SK-N-MC (cell line): ENCODE measurements around the gene PTPRN2.

Experiments used
- DNase-seq: peaks from one replicate; pipeline ENCODE4 v3.0.0-alpha.2; 2011; ENCODE audit warnings: low read depth, low spot score
- H3K27ac ChIP-seq: fragments of 200-600 bp; sonication (generic); 2 replicates; pipeline ENCODE4 v1.5.1; 2016; ENCODE audit warnings: mixed run types
- H3K36me3 ChIP-seq: fragments of 200-600 bp; sonication (generic); 2 replicates; pipeline ENCODE4 v1.6.1; 2017; ENCODE audit warnings: antibody characterized with exemption, low read length, mixed read lengths; ENCODE audit not compliant: insufficient read depth
- H3K4me3 ChIP-seq: fragments of 200-600 bp; sonication (generic); 2 replicates; pipeline ENCODE4 v1.5.1; 2016
- H3K9ac ChIP-seq: fragments of 200-600 bp; sonication (generic); 2 replicates; pipeline ENCODE4 v1.8.0; 2017; ENCODE audit warnings: mixed run types, mixed read lengths; ENCODE audit not compliant: insufficient read length
- H3K9me3 ChIP-seq: fragments of 200-600 bp; sonication (generic); 2 replicates; pipeline ENCODE4 v1.6.1; 2017; ENCODE audit warnings: low read depth, mild to moderate bottlenecking, antibody characterized with exemption, low read length, moderate library complexity, mixed read lengths
- EZH2 ChIP-seq: fragments of 200-600 bp; sonication (generic); IDR thresholded peaks from one replicate; pipeline ENCODE4 v1.6.1; 2017; ENCODE audit warnings: antibody characterized with exemption
- FOXP2 ChIP-seq: optimal IDR thresholded peaks from 2 replicates; pipeline ENCODE3; 2011; ENCODE audit warnings: mild to moderate bottlenecking, moderate library complexity; ENCODE audit not compliant: insufficient read depth; ENCODE audit errors: extremely low read length, control extremely low read depth
- POLR2AphosphoS5 ChIP-seq: IDR thresholded peaks from 2 replicates; pipeline ENCODE4 v1.6.1; 2012; ENCODE audit warnings: mild to moderate bottlenecking, low read depth, low read length, borderline replicate concordance

Gene PTPRN2

GRCh38 chr7:157532068-157532467 is 1055.6 kb downstream of the PTPRN2 start:
- Histone ChIP-seq H3K4me3 (no peak overlapping the region), H3K36me3 (no peaks in the 10 kb centered on the region), H3K9ac (no peak overlapping the region), H3K27ac (no peak overlapping the region), H3K9me3 (no peaks in the 10 kb centered on the region; the same call in 1 of the 2 replicates)
- TF ChIP-seq POLR2AphosphoS5: no peak
- no peak for TF ChIP-seq FOXP2
- DNase-seq: no peak

- Histone ChIP-seq H3K27ac (no peak overlapping the region), H3K4me3 (no peak overlapping the region), H3K36me3 (no peaks in the 10 kb centered on the region), H3K9ac (no peak overlapping the region), H3K9me3 (no peaks in the 10 kb centered on the region; the same call in 1 of the 2 replicates)
- no peak for TF ChIP-seq FOXP2
- TF ChIP-seq EZH2: no peak
- no peak for TF ChIP-seq POLR2AphosphoS5
- no peak for DNase-seq
Observed at GRCh38 chr7:157529768-157530560, 1057.7 kb downstream of the PTPRN2 start.

GRCh38 chr7:157528785-157529341 is 1058.8 kb downstream of the PTPRN2 start:
- H3K4me3 ChIP-seq: no peak overlapping the region
- H3K27ac ChIP-seq: no peak overlapping the region
- no peak for TF ChIP-seq FOXP2
- no peak for TF ChIP-seq POLR2AphosphoS5
- no peak for TF ChIP-seq EZH2
- no peaks in the 10 kb centered on the region; the same call in 1 of the 2 replicates for H3K9me3 ChIP-seq
- H3K36me3 ChIP-seq: no peaks in the 10 kb centered on the region
- no peak overlapping the region for H3K9ac ChIP-seq
- no peak for DNase-seq

GRCh38 chr7:157527686-157528085 is 1059.9 kb downstream of the PTPRN2 start:
- Histone ChIP-seq H3K4me3 (no peak overlapping the region), H3K27ac (no peak overlapping the region), H3K9ac (no peak overlapping the region), H3K9me3 (no peaks in the 10 kb centered on the region; the same call in 1 of the 2 replicates), H3K36me3 (no peaks in the 10 kb centered on the region)
- DNase-seq: no peak
- TF ChIP-seq POLR2AphosphoS5 (no peak), EZH2 (no peak), FOXP2 (no peak)

DNA sequence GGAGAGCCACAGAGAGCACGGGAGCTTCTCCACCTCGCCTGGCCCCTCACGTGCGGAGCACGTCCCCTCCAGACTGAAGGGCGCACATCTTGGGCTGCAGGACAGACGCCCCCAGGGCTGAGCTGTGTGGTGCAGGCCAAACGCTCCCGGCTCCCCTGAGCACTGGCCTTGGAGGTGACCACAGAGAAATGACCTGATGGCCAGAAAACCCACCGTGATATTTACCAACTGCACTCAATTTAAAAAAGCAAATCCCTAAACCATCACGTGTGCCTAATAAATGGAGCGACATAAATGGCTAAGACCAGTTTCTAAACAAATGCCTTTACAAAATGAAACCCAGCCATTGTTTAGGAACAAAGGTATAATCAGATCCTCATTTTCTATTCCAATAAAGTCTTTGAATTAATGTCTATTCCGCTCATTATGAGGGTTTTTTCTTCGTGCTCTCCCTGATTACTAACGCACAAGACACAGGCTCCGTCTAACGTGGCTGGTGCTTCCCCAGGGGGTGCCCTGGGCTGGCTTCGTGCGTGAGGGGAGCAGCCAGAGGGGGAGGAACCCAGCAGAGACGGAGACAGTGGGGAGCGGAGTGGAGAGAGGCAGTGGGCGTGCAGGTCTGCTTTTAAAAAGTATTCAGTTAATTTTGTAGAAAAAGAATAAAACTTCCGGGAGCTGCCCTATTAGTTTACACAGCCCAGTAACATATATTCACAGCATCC is 1060.5 kb downstream of the PTPRN2 start:
- TF ChIP-seq EZH2: no peak
- no peak overlapping the region for H3K4me3 ChIP-seq
- no peak for DNase-seq
- no peaks in the 10 kb centered on the region for H3K9me3 ChIP-seq
- no peak overlapping the region for H3K9ac ChIP-seq
- H3K27ac ChIP-seq: no peak overlapping the region
- H3K36me3 ChIP-seq: no peaks in the 10 kb centered on the region

DNA sequence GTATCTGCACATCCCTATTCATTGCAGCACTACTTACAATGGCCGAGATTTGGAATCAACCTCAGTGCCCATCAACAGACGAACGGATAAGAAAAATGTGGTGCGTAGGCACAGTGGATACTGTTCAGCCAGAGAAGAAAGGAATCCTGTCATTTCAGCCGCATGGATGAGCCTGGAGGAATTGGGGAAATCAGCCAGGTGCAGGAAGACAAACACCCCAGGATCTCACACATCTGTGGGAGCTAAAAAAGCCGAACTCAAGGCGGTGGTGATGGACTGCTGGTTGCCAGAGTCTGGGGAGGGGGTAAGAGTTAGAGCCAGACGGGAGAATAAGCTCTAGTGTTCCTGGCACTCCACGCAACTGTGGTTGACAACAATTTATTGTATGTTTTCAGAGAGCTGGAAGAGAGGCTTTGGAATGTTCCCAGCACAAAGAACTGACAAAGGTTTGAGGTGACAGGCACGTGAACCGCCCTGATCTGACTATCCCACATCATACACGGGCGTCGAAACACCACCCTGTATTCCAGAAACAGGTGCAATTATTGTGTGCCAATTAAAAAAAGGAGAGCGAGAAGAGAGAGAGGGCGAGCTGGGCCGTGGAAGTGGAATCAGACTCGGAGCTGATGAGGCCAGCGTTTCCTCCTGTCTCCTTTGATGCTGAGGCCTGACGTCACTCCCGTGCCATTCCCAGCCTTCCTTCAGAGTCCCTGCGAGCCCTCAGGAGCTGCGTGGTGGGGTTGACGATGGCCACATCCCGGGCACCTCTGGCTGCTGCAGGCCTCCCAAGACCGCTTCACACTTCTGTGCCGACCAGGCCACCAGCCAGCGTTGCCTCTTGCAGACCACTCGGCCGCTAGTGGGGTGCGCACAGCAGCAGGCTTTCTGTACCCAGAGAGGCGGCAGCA is 1061.4 kb downstream of the PTPRN2 start:
- no peak for TF ChIP-seq POLR2AphosphoS5
- no peak for TF ChIP-seq FOXP2
- no peak for TF ChIP-seq EZH2
- Histone ChIP-seq H3K36me3 (no peaks in the 10 kb centered on the region), H3K9ac (no peak overlapping the region), H3K27ac (no peak overlapping the region), H3K9me3 (no peaks in the 10 kb centered on the region), H3K4me3 (no peak overlapping the region)
- no peak for DNase-seq

- no peak for DNase-seq
- H3K27ac ChIP-seq: no peak overlapping the region
- no peak overlapping the region for H3K9ac ChIP-seq
- TF ChIP-seq EZH2 (no peak), FOXP2 (no peak), POLR2AphosphoS5 (no peak)
- no peaks in the 10 kb centered on the region for H3K36me3 ChIP-seq
- H3K9me3 ChIP-seq: no peaks in the 10 kb centered on the region
- H3K4me3 ChIP-seq: no peak overlapping the region
Observed at GRCh38 chr7:157525491-157525915, 1062.1 kb downstream of the PTPRN2 start.

- H3K9me3 ChIP-seq: no peaks in the 10 kb centered on the region
- no peaks in the 10 kb centered on the region for H3K36me3 ChIP-seq
- TF ChIP-seq POLR2AphosphoS5 (no peak), EZH2 (no peak), FOXP2 (no peak)
- no peak overlapping the region for H3K9ac ChIP-seq
- DNase-seq: no peak
- no peak overlapping the region for H3K27ac ChIP-seq
- H3K4me3 ChIP-seq: no peak overlapping the region
Observed at GRCh38 chr7:157524731-157525130, 1062.9 kb downstream of the PTPRN2 start.
